ENCODE results near the gene RNF220.

DNA sequence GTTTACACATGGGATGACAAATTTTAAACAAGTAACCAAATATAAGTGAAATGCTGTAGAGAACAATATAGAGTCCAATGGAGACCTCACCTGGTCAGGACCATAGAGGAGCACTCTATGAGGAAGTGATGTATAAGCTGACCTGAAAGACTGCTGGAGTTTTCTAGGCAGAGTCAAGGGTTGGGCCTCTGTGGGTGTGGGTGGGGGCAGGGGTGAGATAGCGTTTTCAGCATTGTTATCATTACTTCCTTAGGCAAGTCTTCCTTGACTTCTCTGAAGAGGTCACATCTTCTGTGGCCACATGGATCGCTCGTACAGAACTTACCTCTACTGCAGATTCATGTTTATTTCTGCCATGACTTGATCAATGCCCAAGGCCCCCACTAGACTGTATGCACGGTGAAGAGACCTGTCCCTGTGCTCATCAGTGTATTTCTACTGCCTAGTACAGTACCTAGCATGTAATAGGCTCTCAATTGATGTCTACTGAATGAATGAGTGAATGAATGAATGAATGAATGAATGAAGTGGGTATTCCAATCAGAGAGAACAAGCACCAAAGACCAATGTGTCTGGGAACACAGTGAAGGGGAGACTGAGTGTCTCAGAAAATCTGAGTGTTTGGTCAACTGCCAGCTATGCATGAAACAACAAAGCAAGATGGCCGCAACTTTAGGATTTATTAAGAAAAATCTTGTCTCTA is 116.5 kb downstream of the RNF220 start:
- TF ChIP-seq DPF2 (CRISPR knock-in tag; IDR thresholded peaks at IDR 0.05; ENCODE audit: borderline replicate concordance, low read depth) (no peak), KDM4B (CRISPR knock-in tag; IDR thresholded peaks at IDR 0.05) (no peak), ZNF558 (CRISPR knock-in tag; IDR thresholded peaks at IDR 0.05; ENCODE audit: borderline replicate concordance) (no peak)
